SK-N-MC (cell line): ENCODE data around the gene DOCK1.

Experiments used
- EZH2 ChIP-seq: fragments of 200-600 bp; sonication (generic); IDR thresholded peaks from one replicate; pipeline ENCODE4 v1.6.1; 2017; ENCODE audit warnings: antibody characterized with exemption
- POLR2AphosphoS5 ChIP-seq: IDR thresholded peaks from 2 replicates; pipeline ENCODE4 v1.6.1; 2012; ENCODE audit warnings: mild to moderate bottlenecking, low read depth, low read length, borderline replicate concordance

DNA sequence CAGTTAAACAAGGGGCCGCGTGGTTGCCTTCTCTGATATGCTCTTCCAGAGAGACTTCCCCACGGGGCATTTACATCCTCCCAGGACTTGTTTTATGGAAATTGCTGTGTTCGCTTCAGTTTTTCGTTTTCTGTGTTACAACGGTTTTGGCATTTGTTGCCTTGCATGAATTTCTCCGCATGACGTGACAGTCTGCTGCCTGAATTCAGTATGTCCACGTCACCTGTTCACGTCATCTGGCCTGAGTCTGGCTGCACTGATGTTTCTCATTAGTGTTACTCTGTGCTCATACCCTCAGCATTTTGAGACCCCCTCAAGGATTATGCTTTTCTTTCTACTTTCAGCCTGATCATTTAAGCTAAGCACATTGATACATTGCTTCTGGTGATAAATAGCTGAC lies 340.2 kb downstream of the DOCK1 start:
- TF ChIP-seq POLR2AphosphoS5 (no peak), EZH2 (no peak)
